Renal pelvis (tissue), 12 donors: Measurements from ENCODE around the gene ESR2. TPM values are rescaled to one million over a fixed set of nuclear protein-coding genes. Genes with fewer than 3 reads are reported as not detected.
"Not testable (repeated sequence)": the region's sequence is repeated elsewhere in the genome, so short reads cannot be mapped to it uniquely, and the experiment has no call there.

Source experiments
- DNase-seq: peaks from one replicate; pipeline ENCODE4 v3.0.0-alpha.2; 2013
- long read RNA-seq, 16 experiments: transcript quantifications; one replicate each; lab custom pipeline, GENCODE V29; 2026
- polyA plus RNA-seq, 3 donors: library from polyadenylated mRNA; unstranded; fragments of 120-200 nt; gene quantifications; one replicate each; pipeline ENCODE4 v1.2.1, GENCODE V29; 2013; ENCODE audit not compliant: insufficient read length in 3 of 3

ESR2 gene
- 1 to 10 TPM in 2 of 3 donors, under 1 TPM in 1; 0.91 to 1.9 (median 1.7) TPM for polyA plus RNA-seq
- long read RNA-seq, donor 1: 0 reads
- long read RNA-seq, donor 2: 0 reads
- long read RNA-seq, donor 3, partial matches to known transcripts: 0 of 1 reads
- long read RNA-seq, donor 3, other reads (novel, unspliced or antisense): 0 of 1 reads
- long read RNA-seq, donor 4: 0 reads
- long read RNA-seq, donor 5: 0 reads
- long read RNA-seq, donor 6: 0 reads
- long read RNA-seq, donor 7: 0 reads
- long read RNA-seq, donor 8: 0 reads
- long read RNA-seq, donor 9: 0 reads
- long read RNA-seq, donor 10: 0 reads
- long read RNA-seq, donor 11: 0 reads
- long read RNA-seq, donor 12: 0 reads
- long read RNA-seq, donor 13, partial matches to known transcripts: 5 of 5 reads
- long read RNA-seq, donor 13, other reads (novel, unspliced or antisense): 0 of 5 reads
- long read RNA-seq, donor 14: 0 reads
- long read RNA-seq, donor 15: 0 reads
- long read RNA-seq, donor 16: 0 reads

DNA sequence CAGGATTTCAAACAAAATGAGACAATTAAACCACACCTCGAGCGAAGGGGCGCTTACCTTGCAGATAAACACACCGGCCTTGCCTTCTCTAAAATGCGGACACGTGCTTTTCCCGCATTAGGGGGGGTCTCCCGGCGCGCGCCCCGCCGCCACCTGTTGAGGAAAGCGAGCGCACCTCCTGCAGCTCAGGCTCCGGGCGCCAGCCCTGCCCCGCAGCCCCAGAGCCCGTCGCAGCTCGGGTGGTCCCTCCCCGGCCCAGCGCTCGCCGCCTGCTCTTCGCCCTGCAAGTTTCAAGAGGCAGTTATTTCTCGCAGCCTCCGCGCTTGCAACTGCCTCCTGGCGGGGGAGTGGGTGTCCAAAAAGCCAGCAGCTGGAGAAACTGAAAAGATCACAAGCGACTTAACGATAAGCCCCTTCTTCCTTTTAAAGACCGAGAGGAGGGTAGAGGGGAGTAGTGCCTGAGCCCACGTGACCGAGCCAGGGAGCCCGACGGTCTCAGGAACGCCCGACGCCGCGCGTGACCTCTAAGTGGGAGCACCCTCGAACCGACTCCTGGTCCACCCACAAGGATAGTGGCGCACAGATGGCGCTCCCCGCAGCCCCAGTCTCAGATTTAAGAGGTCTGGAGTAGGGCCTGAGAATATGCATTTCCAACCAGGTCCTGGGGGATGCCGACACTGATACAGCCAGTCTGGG, at the start of gene ESR2:
TSS of gene ESR2 (minus strand) at position 396 of the 696 bp plus-strand sequence. CDS start 11,386 bp downstream, outside the sequence.
- peak; percentile 38 for DNase-seq

DNA sequence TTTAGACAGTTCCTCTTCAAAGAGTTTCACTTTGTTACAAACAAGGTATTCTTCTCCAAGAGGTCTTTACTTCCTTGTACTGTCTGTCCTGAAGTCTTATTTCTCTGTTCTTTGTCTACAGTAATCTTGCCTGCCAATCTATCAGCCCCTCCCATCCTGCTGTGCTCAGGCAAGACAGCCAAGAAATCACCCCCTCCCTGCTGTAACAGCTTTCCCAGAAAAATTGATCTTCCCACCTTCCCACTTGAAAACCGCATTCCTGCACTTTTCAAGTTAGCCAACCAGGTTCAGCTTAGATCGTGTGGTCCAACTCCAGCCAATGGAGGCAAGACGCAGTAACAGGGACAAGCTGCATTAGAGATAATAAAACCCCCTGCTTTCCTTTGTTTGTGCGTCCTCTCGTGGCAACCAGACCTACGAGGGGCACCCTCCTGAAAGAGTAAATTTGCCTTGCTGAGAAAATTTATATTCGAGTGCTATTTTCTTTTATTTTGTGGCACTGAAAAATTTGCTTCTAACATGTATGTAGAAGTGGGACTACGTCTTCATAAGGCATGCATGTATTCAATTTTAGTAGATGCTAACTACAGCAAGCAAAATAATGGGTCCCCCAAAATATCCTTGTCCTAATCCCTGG, 46.5 kb upstream of the ESR2 start:
- no peak for DNase-seq

DNA sequence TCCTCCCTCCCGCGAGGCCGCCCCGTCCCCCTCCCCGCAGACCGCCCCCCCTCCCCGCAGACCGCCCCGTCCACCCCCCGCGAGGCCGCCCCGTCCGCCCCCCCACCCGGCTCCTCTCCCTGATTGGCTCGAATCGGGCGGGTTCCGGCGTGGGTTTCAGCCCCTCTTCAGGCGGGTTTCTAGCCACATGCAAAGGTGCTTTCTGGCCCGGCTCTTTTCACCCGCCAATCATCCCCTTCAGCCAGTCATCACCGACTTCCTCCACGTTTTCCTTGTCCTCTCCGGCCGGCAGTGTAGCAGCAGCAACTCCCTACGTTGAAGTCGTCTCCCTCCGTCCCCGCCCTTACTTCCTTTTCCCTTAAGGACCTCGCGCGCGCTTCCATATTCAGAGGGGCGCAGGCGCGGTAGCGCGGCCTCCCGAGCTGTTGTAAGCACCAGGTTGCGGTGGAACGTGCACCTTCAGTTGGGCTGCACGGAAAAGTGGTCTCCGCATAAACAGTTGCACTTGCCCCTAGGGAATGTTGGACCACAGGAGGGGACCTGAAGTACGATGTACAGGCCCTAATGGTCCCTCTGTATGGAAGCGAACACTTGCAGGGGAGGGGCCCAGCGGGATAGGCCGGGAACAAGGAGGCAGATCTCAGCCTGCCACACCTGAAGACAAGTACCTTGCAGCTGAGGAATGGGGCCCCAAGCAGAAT, 44.6 kb upstream of the ESR2 start:
- peak; percentile 99 for DNase-seq

DNA sequence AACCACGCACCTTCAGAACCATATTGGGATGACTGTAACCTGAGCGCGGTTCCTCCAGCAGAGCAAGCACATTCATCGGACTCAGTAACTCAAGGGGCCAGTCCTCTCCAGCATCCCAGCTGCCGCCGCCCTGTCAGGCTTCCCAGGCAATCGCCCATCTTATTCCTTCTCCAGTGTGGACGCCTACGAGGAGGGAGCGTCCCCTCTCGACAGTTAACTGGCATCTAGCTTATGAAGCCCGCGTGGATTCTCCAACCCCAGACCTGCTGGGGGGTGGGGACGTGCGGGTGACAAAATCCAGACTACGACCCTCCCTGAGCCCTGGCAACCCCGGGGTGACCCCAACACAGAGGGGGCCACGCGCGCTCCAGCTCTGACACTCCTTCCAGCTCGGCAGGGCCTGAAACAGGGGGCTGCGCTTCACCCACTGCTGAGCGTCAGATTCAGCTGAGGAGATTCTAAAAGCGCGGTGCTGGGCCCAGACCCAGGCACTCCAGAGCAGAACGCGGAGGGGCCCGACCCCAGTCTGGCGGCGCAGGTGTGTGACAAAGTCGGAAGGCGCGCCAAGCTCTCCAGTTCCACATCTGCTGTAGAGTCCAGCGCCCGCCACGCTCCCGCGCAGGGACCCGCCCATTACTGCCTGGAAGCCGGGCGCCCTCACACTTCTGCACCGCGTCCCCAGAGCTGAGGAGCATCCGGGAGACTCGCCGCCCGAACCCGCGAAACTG, 43.9 kb upstream of the ESR2 start:
- peak; percentile 77 for DNase-seq

DNA sequence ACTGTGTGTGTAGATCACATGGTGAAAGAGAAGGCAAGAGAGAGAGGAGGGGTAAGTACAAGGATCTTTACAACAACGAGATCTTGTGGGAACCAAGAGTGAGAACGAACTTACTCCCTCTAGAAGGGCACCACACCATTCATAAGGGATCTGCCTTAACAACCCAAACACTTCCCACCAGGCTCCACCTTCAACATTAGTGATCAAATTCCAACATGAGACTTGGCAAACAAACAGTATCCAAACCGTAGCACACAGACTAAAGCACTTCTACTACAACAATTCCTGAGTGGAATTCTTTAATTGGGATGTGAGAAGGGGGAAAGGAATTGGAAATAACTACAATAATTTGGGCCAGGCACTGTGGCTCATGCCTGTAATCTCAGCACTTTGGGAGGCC, 35.0 kb upstream of the ESR2 start:
- DNase-seq: no peak

DNA sequence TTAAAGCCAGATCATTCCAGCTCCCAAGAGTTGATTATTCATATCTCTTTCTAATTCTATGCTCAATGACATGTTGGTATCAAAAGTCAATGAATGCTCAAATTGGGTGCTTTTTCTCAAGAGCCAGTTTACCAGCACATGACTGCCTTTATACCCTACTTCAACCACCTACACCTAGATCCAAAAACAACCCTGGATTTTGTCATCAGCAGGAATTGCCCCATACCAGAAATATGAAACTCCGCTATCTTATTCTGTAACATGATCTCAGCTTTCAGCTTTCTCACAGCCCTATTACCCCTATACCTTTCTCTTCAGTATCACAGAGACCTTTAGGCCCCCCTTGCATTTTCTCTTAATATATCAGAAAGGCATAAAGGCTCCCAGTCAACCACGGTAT, 32.3 kb upstream of the ESR2 start:
- DNase-seq: no peak

DNA sequence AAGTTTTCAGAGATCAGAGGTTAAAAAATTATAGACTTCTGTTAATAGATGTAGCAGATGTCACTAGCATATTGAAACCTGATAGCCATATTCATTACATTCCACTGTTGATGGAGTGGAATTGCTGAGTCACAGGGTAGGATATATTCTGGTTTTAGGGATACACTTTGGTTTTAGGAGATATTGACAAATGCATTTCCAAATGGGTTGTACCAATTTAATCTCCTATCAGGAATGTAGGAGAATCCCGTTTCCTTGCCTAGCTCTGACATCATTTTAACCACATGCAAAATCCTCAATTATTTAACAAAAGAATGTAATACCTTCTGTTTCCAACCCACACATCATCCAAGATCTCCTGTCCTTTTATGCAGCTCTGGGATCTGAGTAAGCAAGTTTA, 30.7 kb upstream of the ESR2 start:
- DNase-seq: no peak

DNA sequence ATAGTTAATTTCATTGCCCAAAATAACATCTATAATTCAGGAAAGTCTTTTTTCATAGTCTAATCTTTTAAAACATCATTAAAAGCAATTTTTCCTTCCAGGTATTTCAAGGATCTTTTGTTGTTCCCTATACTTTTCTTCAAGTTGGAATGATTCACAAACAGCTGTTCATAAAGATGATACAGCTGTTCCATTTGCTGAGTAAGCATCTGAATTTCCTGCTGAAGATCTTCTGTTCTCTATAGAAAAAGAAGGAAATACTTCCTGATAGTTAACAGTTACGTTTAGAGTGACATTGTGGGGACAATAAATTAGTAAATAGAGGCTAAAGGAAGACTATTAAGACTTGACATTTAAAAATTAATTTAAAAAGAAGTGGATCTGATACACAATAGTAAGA, 30.3 kb upstream of the ESR2 start:
- no peak for DNase-seq

DNA sequence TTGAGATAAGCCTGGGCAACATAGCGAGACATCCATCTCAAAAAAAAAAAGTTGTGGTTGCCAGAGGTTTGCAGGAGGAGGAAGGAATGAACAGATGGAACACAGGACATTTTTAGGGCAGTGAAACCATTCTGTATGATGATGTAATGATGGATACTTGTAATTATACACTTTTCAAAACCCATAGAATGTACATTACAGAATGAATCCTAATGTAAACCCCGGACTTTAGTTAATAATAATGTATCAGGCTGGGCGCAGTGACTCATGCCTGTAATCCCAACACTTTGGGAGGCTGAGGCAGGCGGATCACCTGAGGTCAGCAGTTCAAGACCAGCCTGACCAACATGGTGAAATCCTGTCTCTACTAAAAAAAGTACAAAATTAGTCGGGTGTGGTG, 26.2 kb upstream of the ESR2 start:
- DNase-seq: not testable (repeated sequence)

DNA sequence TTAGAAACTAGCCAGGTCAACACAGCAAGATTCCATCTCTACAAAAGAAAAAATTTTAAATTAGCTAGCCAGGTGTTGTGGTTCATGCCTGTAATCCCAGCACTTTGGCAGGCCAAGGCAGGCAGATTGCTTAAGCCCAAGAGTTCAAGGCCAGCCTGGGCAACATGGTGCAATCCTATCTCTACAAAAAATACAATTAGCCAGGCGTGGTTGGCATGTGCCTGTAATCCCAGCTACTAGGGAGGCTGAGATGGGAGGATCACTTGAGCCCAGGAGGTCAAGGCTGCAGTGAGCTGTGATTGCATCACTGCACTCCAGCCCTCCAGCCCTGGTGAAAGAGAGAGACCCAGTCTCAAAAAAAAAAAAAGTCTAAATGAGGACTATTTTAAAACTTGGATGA, 24.5 kb upstream of the ESR2 start:
- DNase-seq: not testable (repeated sequence)

DNA sequence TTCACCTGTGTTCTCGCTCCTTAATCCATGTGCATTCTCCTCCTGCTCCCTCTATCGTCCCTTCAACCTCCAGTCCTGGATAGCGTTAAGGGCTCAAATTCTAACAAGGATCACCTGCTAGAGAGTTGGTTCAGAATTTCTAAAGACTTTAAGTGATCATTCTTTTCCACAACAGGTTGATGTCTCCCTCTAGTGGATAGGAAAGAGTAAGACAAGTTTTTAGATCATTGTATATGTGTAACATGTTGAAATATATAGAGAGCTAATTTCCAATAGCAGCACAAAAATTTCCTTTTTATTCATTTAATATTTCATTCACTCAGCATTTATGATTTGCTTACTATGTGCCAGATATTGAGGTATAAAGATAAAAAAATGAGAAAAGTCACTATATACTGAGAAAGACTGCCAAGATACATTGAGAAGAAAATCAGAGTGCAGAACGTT, 9.3 kb upstream of the ESR2 start:
- peak; percentile 70 for DNase-seq

DNA sequence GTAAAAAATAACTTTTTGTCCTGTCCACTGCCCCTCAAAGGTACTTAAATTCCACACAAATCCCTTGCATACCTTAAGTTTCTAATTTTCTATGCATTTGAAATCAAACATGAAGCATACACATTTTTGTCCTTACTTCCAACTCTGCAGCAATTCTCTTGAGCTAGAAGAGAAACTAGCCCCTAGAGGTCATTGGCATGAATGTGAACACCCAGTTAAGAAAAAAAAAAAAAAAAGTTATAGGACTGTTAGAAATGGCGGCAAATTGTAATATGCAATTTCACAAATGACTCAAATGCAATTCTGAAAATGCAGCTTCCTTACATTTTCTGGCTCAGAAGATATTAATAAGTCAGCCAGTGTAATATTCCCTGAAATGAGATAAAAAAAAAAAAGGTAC, 4.6 kb upstream of the ESR2 start:
- no peak for DNase-seq

DNA sequence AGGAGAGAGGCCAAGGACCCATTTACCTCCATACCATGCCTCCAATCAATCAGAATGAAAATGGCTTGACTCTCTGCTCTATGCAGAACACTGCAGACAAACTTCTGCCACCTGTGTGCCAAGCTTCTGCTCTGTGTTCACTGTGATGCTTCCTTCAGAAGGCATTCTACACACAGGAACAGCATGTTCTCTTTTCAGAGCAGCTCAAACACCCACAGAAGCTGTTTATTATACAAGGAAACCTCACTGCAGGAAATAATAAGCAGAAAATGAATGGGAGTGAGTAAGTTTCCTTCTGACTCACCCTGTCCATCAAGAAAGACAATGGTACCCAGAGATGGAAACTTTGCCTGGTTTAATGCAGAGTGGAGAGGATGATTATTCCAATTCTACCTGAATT, 2.4 kb upstream of the ESR2 start:
- no peak for DNase-seq

DNA sequence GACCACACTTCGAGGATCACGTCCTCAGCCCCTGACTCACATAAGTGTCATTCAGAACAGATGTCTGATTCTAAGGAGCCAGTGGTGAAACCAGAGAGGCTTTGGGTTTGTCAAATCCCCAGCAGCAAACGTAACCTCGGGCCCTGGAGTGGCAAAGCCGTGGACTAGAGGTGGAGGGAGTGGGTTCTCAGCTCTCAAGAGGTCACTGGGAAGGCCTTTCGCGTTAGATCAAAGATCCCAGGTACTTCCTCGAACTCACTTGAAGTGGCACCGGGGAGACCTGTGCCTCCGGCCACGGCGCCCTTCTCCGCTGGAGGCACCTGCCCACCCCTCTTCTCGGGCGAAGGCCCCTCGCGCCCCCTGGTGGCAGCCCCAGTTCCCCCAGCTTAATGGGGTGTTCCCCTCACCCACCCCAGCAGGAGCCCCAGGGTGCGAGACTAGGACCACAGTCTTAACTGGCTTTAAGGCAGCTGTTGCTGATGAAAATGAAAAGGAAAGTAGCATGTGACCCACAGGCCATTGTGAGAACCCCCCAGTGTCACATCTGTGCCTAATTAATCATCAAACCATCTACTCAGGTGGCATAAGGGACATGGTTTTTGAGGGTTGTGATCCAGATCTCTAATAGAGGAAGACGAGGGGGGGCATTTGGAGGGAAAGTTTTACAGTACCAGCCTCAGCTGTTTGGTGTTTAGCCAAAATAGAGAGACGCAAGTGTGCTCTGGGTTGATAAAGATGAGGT, 672 bp upstream of the ESR2 start:
- peak; percentile 22 for DNase-seq

DNA sequence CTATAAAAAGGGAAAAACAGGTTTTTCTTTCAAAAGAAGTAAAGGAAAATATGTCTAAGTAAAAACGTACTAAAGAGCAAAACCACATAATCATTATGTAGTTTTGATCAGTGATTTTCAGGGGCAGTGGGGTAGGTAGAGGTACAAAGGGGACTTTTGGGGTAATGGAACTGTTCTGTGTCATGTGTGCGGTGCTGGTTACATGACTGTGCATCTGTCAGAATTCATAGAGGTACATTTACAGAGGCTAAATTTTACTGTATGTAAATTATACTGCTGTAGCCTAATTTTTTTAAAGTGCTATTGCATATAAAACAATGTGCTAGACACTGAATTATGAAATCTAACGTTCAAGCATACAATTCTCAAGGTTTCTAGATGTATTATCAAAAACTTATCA, 2.0 kb downstream of the ESR2 start:
- DNase-seq: no peak

DNA sequence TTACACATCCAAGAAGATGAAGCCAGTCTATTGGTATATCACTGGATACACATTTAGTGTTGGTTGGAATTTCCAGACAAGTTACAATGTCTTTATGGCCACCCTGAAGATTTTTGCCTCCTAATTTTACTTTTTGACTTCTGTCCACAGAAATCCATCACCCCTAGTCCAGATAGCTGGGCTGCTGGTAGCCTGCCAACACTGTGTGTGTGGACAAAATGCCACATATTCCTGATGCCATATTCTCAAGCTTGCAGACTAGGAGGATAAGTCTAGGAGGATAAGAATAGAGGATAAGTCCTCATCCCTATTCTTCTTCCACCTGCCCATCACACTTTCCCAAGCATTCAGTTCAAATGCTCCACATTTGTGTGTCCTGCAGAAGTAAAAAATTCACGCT, 4.6 kb downstream of the ESR2 start:
- DNase-seq: no peak

DNA sequence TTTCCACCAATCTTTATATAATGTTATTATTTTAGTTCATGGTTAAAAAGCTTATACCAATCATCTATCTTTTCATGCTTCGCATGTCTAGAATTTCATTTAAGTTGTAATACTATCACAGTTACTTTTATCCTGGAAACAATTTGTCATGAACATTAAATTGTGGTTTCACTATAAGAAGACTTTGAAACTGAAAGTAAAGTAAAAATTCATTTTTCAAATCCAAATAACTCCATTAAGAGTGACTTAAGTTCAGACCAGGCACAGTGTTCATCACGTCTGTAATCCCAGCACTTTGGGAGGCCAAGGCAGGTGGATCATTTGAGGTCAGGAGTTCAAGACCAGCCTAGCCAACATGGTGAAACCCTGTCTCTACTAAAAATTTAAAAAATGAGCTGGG, 12.4 kb downstream of the ESR2 start:
- no peak for DNase-seq

DNA sequence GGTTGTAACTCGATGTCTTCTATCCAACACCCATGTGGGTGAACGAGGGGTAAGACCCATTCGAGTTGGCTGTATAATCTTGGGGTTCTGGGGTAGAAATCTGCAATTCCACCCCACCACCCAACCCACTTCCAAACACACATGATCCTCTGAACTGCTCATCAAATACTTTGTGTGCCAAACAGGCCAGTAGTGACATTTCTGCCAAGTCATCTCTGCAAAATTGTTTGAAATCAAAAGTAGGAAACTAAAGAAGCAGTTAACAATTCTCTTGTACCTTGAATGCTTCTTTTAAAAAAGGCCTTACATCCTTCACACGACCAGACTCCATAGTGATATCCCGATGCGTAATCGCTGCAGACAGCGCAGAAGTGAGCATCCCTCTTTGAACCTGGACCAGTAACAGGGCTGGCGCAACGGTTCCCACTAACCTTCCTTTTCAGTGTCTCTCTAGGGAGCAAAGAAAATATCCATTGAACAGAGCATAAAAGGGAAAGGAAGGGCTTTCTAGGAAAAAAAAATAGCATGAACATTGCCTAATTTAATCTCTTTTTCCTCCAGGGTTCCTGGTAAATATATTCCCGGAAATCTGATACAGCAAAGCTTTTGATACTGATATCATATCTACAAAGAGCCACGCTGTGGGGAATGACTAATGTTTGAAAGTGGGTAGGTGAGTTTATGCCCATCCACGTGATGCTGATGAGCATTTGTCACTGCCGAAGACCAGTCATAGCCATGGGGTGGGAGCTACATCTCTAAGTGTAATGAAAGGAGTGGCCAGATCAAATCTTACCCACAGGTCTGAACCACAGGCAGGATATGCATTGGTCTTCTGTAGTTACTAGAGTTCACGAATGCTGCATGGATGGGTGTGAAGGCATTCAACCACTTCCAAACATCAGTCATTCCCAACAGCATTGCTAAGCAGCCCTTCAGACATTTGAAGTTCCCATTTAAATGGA, 14.2 kb downstream of the ESR2 start:
- no peak for DNase-seq

DNA sequence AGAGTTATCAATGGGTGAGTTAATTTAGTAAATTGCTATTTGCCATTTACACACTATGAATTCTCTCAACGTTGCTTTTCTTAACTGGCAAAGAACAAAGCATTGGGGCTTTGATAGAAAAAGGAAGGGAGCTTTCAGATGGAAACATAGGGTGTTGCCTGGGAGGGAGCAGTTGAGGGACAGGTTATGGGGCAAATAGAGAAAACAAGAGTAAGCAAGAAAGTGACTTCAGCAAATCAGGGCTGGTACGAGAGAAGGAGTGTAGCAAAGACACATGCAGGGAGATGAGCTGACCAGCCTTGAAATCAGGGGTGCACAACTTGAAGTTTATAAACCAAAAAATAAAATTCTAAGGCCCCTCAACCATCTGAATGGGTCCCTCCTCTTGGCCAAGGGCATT, 15.7 kb downstream of the ESR2 start:
- DNase-seq: no peak
